Uterus (tissue), 2 donors: ENCODE data around the gene TAF6.
"Not testable (repeated sequence)": the region's sequence is repeated elsewhere in the genome, so short reads cannot be mapped to it uniquely, and the experiment has no call there.

Source experiments
- CTCF ChIP-seq, 4 experiments: fragments of 200-600 bp in 2 of 4; fragments of 450-650 bp in 2 of 4; sonication (generic) in 2 of 4; IDR thresholded peaks; one replicate each; pipeline ENCODE4 v1.5.1; 2016 to 2019; ENCODE audit warnings: antibody characterized with exemption in 4 of 4, mild to moderate bottlenecking in 2 of 4, moderate library complexity in 1 of 4
- POLR2A ChIP-seq, 2 donors: fragments of 450-650 bp; IDR thresholded peaks; one replicate each; pipeline ENCODE4 v1.6.1; 2016; ENCODE audit warnings: antibody characterized with exemption in 2 of 2, mild to moderate bottlenecking in 1 of 2, moderate library complexity in 1 of 2

GRCh38 chr7:100130220-100130607 is 11.1 kb upstream of the TAF6 start:
- not testable (repeated sequence) for TF ChIP-seq CTCF, POLR2A (IDR thresholded peaks at IDR 0.05)
